ENCODE data around the gene MRS2. TPM values are rescaled to one million over a fixed set of nuclear protein-coding genes. Genes with fewer than 3 reads are reported as not detected.

MRS2 gene
- 24.8 TPM for total RNA-seq (ENCODE audit: unreplicated experiment)
- long read RNA-seq, transcript MRS2-203 (11 exons, 3,313 nt) = major isoform, 7 of 11 reads
- long read RNA-seq, partial matches to known transcripts = 0 of 11 reads
- long read RNA-seq, other reads (novel, unspliced or antisense) = 3 of 11 reads

DNA sequence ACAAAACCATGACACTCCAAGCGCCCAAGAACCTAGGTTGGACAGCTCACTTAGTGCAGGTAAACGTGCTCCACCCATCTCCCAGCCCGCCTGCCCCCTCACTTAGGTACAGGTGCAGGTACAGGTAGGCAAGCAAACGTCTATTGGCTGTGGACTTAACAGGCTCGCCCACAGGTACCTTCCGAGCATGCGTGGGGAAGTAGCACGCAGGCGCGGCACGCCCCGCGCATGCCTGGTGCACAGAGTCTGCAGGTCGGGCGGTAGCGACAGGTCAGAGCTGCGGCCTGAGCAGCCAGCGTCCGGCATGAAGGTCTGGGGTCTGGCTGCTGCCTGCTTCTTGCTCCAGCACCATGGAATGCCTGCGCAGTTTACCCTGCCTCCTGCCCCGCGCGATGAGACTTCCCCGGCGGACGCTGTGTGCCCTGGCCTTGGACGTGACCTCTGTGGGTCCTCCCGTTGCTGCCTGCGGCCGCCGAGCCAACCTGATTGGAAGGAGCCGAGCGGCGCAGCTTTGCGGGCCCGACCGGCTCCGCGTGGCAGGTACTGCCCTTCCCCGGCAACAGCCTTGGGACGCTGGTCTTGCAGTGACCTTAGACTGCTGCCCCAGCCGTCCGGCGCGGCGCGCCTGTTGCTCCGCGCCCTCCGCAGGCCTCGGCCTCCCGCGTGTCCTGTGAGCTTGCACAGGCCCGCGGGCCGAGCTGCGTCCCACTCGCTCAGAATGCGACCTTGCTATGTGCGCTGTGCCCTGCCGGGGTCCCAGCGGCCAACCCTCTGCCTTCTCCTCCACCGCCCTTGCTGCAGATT lies at the start of gene MRS2:
MRS2 (plus strand) TSS at position 240 of the 804 bp plus-strand sequence; CDS start at position 351, 111 bp downstream.
- no peaks in the 10 kb centered on the region for H3K9me3 Mint-ChIP-seq (ENCODE audit: unreplicated experiment)
- H3K4me3 Mint-ChIP-seq (ENCODE audit: unreplicated experiment) = peak within 1 kb of the TSS; percentile 98
- peak within 1 kb of the TSS; percentile 74 for H3K27ac Mint-ChIP-seq (ENCODE audit: unreplicated experiment)
- DNase-seq (ENCODE audit: low spot score) = peak; percentile 68
- H3K27me3 Mint-ChIP-seq (ENCODE audit: unreplicated experiment) = no peaks in the 10 kb centered on the region
- H3K36me3 Mint-ChIP-seq (ENCODE audit: low read depth, unreplicated experiment) = peaks cover 9% of the 10 kb centered on the region
- H3K4me1 Mint-ChIP-seq (ENCODE audit: unreplicated experiment) = peaks cover 28% of the 10 kb centered on the region
- TF ChIP-seq, protein P1, sequence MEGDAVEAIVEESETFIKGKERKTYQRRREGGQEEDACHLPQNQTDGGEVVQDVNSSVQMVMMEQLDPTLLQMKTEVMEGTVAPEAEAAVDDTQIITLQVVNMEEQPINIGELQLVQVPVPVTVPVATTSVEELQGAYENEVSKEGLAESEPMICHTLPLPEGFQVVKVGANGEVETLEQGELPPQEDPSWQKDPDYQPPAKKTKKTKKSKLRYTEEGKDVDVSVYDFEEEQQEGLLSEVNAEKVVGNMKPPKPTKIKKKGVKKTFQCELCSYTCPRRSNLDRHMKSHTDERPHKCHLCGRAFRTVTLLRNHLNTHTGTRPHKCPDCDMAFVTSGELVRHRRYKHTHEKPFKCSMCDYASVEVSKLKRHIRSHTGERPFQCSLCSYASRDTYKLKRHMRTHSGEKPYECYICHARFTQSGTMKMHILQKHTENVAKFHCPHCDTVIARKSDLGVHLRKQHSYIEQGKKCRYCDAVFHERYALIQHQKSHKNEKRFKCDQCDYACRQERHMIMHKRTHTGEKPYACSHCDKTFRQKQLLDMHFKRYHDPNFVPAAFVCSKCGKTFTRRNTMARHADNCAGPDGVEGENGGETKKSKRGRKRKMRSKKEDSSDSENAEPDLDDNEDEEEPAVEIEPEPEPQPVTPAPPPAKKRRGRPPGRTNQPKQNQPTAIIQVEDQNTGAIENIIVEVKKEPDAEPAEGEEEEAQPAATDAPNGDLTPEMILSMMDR (IDR thresholded peaks at IDR 0.05; ENCODE audit: unreplicated experiment) = no peak

- Mint-ChIP-seq H3K27me3 (ENCODE audit: unreplicated experiment) (no peaks in the 10 kb centered on the region), H3K4me3 (ENCODE audit: unreplicated experiment) (no peak overlapping the region), H3K4me1 (ENCODE audit: unreplicated experiment) (peaks cover 4% of the 10 kb centered on the region), H3K9me3 (ENCODE audit: unreplicated experiment) (no peaks in the 10 kb centered on the region), H3K36me3 (ENCODE audit: low read depth, unreplicated experiment) (no peaks in the 10 kb centered on the region), H3K27ac (ENCODE audit: unreplicated experiment) (no peak overlapping the region)
- DNase-seq (ENCODE audit: low spot score) = no peak
- TF ChIP-seq, protein P1 (IDR thresholded peaks at IDR 0.05; ENCODE audit: unreplicated experiment) = no peak
Observed at GRCh38 chr6:24353861-24354260, 48.9 kb upstream of the MRS2 start.

GRCh38 chr6:24355393-24355792 lies 47.3 kb upstream of the MRS2 start:
- TF ChIP-seq, protein P1 (IDR thresholded peaks at IDR 0.05; ENCODE audit: unreplicated experiment) = no peak
- H3K4me3 Mint-ChIP-seq (ENCODE audit: unreplicated experiment) = no peak overlapping the region
- DNase-seq (ENCODE audit: low spot score) = no peak
- H3K9me3 Mint-ChIP-seq (ENCODE audit: unreplicated experiment) = no peaks in the 10 kb centered on the region
- H3K27me3 Mint-ChIP-seq (ENCODE audit: unreplicated experiment) = peaks cover 2% of the 10 kb centered on the region
- H3K27ac Mint-ChIP-seq (ENCODE audit: unreplicated experiment) = no peak overlapping the region
- no peaks in the 10 kb centered on the region for H3K36me3 Mint-ChIP-seq (ENCODE audit: low read depth, unreplicated experiment)
- H3K4me1 Mint-ChIP-seq (ENCODE audit: unreplicated experiment) = peaks cover 7% of the 10 kb centered on the region

DNA sequence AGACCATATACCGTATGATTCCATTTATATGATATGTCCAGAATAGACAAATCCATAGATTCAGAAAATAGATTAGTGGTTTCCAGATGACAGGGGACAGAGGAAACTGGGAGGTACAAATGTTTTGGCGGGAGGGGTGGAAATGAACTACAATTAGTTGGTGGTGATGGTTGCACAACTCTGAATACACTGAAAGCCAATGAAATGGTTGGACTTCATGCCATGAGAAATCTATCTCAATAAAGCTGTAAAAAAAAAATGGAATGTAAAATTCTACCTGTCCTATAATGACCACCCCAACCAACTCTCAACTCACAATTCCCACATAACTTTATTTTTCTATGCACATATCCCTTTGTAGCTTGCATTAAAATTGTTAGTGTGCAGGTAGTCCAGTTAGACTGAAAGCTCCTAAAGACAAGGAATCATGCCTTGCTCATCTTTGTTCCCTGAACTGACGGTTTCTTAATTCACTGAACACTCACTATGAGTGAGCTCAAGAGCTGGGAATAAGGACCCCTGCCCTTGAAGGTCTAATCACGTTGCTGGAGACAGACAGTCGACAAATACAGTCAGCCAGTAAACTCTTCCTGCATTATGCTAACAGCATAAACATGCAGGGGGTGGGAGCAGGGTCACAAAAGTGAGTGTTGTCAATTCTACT lies 46.3 kb upstream of the MRS2 start:
- no peak for DNase-seq (ENCODE audit: low spot score)
- TF ChIP-seq, protein P1 (IDR thresholded peaks at IDR 0.05; ENCODE audit: unreplicated experiment) = no peak
- peaks cover 2% of the 10 kb centered on the region for H3K27me3 Mint-ChIP-seq (ENCODE audit: unreplicated experiment)
- no peak overlapping the region for H3K27ac Mint-ChIP-seq (ENCODE audit: unreplicated experiment)
- no peaks in the 10 kb centered on the region for H3K9me3 Mint-ChIP-seq (ENCODE audit: unreplicated experiment)
- H3K36me3 Mint-ChIP-seq (ENCODE audit: low read depth, unreplicated experiment) = no peaks in the 10 kb centered on the region
- peaks cover 7% of the 10 kb centered on the region for H3K4me1 Mint-ChIP-seq (ENCODE audit: unreplicated experiment)
- no peak overlapping the region for H3K4me3 Mint-ChIP-seq (ENCODE audit: unreplicated experiment)

Data from endothelial cell (in vitro differentiated cells).